Skin of body (tissue), 2 donors: ENCODE data around the gene GRAMD2A. TPM values are rescaled to one million over a fixed set of nuclear protein-coding genes. Genes with fewer than 3 reads are reported as not detected.

Experiments
- DNase-seq: peaks from one replicate; lab custom pipeline; 2025; lab: John Stamatoyannopoulos, UW
- total RNA-seq: library from RNA; depleted of rRNA; stranded (reverse); fragments of >200 nt; gene quantifications from one replicate; pipeline ENCODE4 v1.2.3, GENCODE V29; 2014

Gene GRAMD2A
- total RNA-seq, 1 donor from 2014 or later = 0.39 TPM

GRCh38 chr15:72217216-72217615, 19.6 kb upstream of the GRAMD2A start:
- DNase-seq = no peak

- DNase-seq = no peak
These were observed 18.5 kb upstream of the GRAMD2A start for GRCh38 chr15:72216079-72216478.

- DNase-seq = no peak
These were observed 10.0 kb upstream of the GRAMD2A start for GRCh38 chr15:72207558-72208085.

- no peak for DNase-seq
These were observed 9.1 kb upstream of the GRAMD2A start for GRCh38 chr15:72206677-72207000.

GRCh38 chr15:72205896-72206676, 8.5 kb upstream of the GRAMD2A start:
- DNase-seq = no peak

GRCh38 chr15:72205273-72205672, 7.7 kb upstream of the GRAMD2A start:
- no peak for DNase-seq

GRCh38 chr15:72203507-72203837, 5.9 kb upstream of the GRAMD2A start:
- no peak for DNase-seq

GRCh38 chr15:72202801-72203506, 5.4 kb upstream of the GRAMD2A start:
- no peak for DNase-seq

GRCh38 chr15:72202302-72202701, 4.7 kb upstream of the GRAMD2A start:
- no peak for DNase-seq

- no peak for DNase-seq
These were observed 3.9 kb upstream of the GRAMD2A start for GRCh38 chr15:72201391-72201921.

- DNase-seq = no peak
These were observed 3.0 kb upstream of the GRAMD2A start for GRCh38 chr15:72200395-72201237.

- DNase-seq = peak; percentile 31
These were observed 2.2 kb upstream of the GRAMD2A start for GRCh38 chr15:72199721-72200212.

GRCh38 chr15:72199205-72199515, 1.6 kb upstream of the GRAMD2A start:
- DNase-seq = no peak

- DNase-seq = no peak
These were observed 993 bp upstream of the GRAMD2A start for GRCh38 chr15:72198356-72199204.

GRCh38 chr15:72197041-72197459, 537 bp downstream of the GRAMD2A start:
- DNase-seq = no peak

- no peak for DNase-seq
These were observed 1.1 kb downstream of the GRAMD2A start for GRCh38 chr15:72196409-72197040.

- no peak for DNase-seq
These were observed 2.5 kb downstream of the GRAMD2A start for GRCh38 chr15:72195101-72195511.

- DNase-seq = no peak
These were observed 3.7 kb downstream of the GRAMD2A start for GRCh38 chr15:72193836-72194396.

GRCh38 chr15:72192416-72192815, 5.2 kb downstream of the GRAMD2A start:
- DNase-seq = no peak
